ENCODE measurements around the gene TMEM150A. TPM values are rescaled to one million over a fixed set of nuclear protein-coding genes. Genes with fewer than 3 reads are reported as not detected.
"Not testable (repeated sequence)": the region's sequence is repeated elsewhere in the genome, so short reads cannot be mapped to it uniquely, and the experiment has no call there.

Gene TMEM150A
- total RNA-seq, 1 donor from 2014 or later = 7.0 TPM

GRCh38 chr2:85631316-85631715, 28.8 kb upstream of the TMEM150A start:
- H3K36me3 Mint-ChIP-seq (ENCODE audit: low read depth) = peaks cover 55% of the 10 kb centered on the region
- intact Hi-C loops (cut with micrococcal nuclease) = no loop called here

DNA sequence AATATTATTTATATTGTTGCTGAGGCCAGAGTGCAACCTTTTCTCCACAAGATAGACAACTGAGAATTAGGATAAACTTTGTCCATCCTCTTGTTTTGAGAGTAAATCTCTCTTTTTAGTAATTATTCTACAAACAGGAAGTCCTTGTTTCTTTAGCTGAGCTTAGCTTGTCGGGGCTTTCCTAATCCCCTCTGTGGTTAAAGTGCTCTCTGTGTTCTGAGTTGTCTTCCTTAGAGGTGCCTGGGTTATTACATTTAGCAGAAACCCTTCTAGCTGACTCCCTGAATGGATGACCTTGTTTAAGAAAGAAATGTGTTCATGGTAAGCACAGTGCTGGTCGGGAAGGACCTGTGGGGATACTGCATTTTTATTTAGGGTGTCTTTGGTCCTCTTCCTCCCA, 26.2 kb upstream of the TMEM150A start:
- peak overlapping the region; percentile 33 for H3K4me3 Mint-ChIP-seq
- DNase-seq (ENCODE audit: low spot score) = no peak

More at GRCh38 chr2:85631316-85631715, 28.8 kb upstream of the TMEM150A start:
- DNase-seq (ENCODE audit: low spot score) = no peak
- H3K4me1 Mint-ChIP-seq (ENCODE audit: low read depth) = peaks cover 25% of the 10 kb centered on the region
- H3K4me3 Mint-ChIP-seq = no peak overlapping the region
- no peak overlapping the region for H3K27ac Mint-ChIP-seq
- H3K9me3 Mint-ChIP-seq = no peaks in the 10 kb centered on the region
- H3K27me3 Mint-ChIP-seq (ENCODE audit: insufficient read depth) = no peaks in the 10 kb centered on the region

GRCh38 chr2:85623991-85624390, 21.5 kb upstream of the TMEM150A start:
- H3K27me3 Mint-ChIP-seq (ENCODE audit: insufficient read depth) = no peaks in the 10 kb centered on the region
- H3K36me3 Mint-ChIP-seq (ENCODE audit: low read depth) = peaks cover 47% of the 10 kb centered on the region
- no peak overlapping the region for H3K27ac Mint-ChIP-seq
- DNase-seq (ENCODE audit: low spot score) = no peak
- H3K4me3 Mint-ChIP-seq = no peak overlapping the region
- peaks cover 18% of the 10 kb centered on the region for H3K4me1 Mint-ChIP-seq (ENCODE audit: low read depth)
- no peaks in the 10 kb centered on the region for H3K9me3 Mint-ChIP-seq
- intact Hi-C loops (cut with micrococcal nuclease) = no loop called here

More for the DNA sequence above, 26.2 kb upstream of the TMEM150A start:
- intact Hi-C loops (cut with micrococcal nuclease) = no loop called here
- peaks cover 55% of the 10 kb centered on the region for H3K36me3 Mint-ChIP-seq (ENCODE audit: low read depth)
- no peaks in the 10 kb centered on the region for H3K9me3 Mint-ChIP-seq
- H3K27ac Mint-ChIP-seq = peak overlapping the region; percentile 79
- H3K4me1 Mint-ChIP-seq (ENCODE audit: low read depth) = peaks cover 25% of the 10 kb centered on the region
- no peaks in the 10 kb centered on the region for H3K27me3 Mint-ChIP-seq (ENCODE audit: insufficient read depth)

DNA sequence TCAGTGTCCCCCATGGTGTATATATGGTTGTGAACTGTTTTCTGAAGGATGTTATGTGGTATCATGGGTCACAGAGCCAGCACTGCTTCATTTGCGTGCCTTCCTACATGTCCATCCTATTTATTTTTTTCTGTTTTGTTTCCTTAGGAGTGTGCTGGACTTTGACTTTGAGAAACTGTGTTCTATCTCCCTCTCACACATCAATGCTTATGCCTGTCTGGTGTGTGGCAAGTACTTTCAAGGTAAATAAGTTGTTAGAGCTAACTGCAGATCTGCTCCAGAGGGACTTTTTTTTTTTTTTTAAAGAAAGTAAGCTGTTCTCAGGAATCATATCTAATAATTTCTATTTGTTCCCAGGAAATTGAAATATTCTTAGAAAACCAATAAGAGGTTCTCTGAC, 18.8 kb upstream of the TMEM150A start:
- Mint-ChIP-seq H3K27me3 (ENCODE audit: insufficient read depth) (no peaks in the 10 kb centered on the region), H3K9me3 (no peaks in the 10 kb centered on the region), H3K4me1 (ENCODE audit: low read depth) (peaks cover 14% of the 10 kb centered on the region), H3K27ac (no peak overlapping the region), H3K4me3 (no peak overlapping the region), H3K36me3 (ENCODE audit: low read depth) (peaks cover 43% of the 10 kb centered on the region)
- DNase-seq (ENCODE audit: low spot score) = no peak
- intact Hi-C loops (cut with micrococcal nuclease) = no loop called here

- Mint-ChIP-seq H3K9me3 (no peaks in the 10 kb centered on the region), H3K36me3 (ENCODE audit: low read depth) (peaks cover 34% of the 10 kb centered on the region), H3K4me1 (ENCODE audit: low read depth) (peaks cover 14% of the 10 kb centered on the region), H3K4me3 (no peak overlapping the region), H3K27me3 (ENCODE audit: insufficient read depth) (no peaks in the 10 kb centered on the region), H3K27ac (no peak overlapping the region)
- intact Hi-C loops (cut with micrococcal nuclease) = loop anchor here (5.0 to 10.0 kb wide), 2 partner anchors 578 to 825 kb away; partner anchors contain the start of genes IMMT, KDM3A and MRPL35
- no peak for DNase-seq (ENCODE audit: low spot score)
Measured at GRCh38 chr2:85619617-85620016, 17.1 kb upstream of the TMEM150A start.

- Mint-ChIP-seq H3K36me3 (ENCODE audit: low read depth) (peaks cover 20% of the 10 kb centered on the region), H3K4me1 (ENCODE audit: low read depth) (peaks cover 14% of the 10 kb centered on the region), H3K27ac (peak overlapping the region; percentile 40), H3K4me3 (peak overlapping the region; percentile 96)
- not testable (repeated sequence) for DNase-seq (ENCODE audit: low spot score); H3K27me3 Mint-ChIP-seq (ENCODE audit: insufficient read depth); H3K9me3 Mint-ChIP-seq
- intact Hi-C loops (cut with micrococcal nuclease) = loop anchor here (2.0 to 10.0 kb wide), 5 partner anchors 57 to 827 kb away; partner anchors contain the start of genes GGCX, IMMT, KDM3A and MAT2A
Measured at GRCh38 chr2:85617723-85618122, 15.2 kb upstream of the TMEM150A start.

DNA sequence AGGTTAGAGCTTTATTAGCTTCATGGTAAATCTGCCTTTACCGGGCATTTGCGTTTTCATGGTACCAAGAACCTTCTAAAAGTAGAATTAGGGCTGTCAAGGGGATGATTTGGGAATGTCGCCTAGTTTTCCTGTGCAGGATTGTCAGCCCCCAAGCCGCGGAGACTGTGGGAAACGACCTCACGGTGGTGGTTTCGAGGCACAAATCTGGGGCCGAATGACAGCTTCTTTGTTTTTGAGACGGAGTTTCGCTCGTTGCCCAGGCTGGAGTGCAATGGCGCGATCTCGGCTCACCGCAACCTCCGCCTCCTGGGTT, 12.9 kb upstream of the TMEM150A start:
- DNase-seq (ENCODE audit: low spot score) = no peak
- no peaks in the 10 kb centered on the region for H3K9me3 Mint-ChIP-seq
- peaks cover 17% of the 10 kb centered on the region for H3K4me1 Mint-ChIP-seq (ENCODE audit: low read depth)
- no peaks in the 10 kb centered on the region for H3K27me3 Mint-ChIP-seq (ENCODE audit: insufficient read depth)
- peak overlapping the region; percentile 96 for H3K4me3 Mint-ChIP-seq
- peaks cover 15% of the 10 kb centered on the region for H3K36me3 Mint-ChIP-seq (ENCODE audit: low read depth)
- intact Hi-C loops (cut with micrococcal nuclease) = loop anchor here (5.0 to 10.0 kb wide), 2 partner anchors 582 to 829 kb away; partner anchors contain the start of genes IMMT, KDM3A and MRPL35
- H3K27ac Mint-ChIP-seq = no peak overlapping the region

GRCh38 chr2:85614757-85615156, 12.3 kb upstream of the TMEM150A start:
- DNase-seq (ENCODE audit: low spot score); H3K27me3 Mint-ChIP-seq (ENCODE audit: insufficient read depth); H3K9me3 Mint-ChIP-seq: not testable (repeated sequence)
- H3K4me3 Mint-ChIP-seq = peak overlapping the region; percentile 96
- peaks cover 18% of the 10 kb centered on the region for H3K36me3 Mint-ChIP-seq (ENCODE audit: low read depth)
- H3K27ac Mint-ChIP-seq = peak overlapping the region; percentile 48
- peaks cover 21% of the 10 kb centered on the region for H3K4me1 Mint-ChIP-seq (ENCODE audit: low read depth)
- intact Hi-C loops (cut with micrococcal nuclease) = loop anchor here (5.0 to 10.0 kb wide), 2 partner anchors 583 to 830 kb away; partner anchors contain the start of genes IMMT, KDM3A and MRPL35

GRCh38 chr2:85613717-85614515, 11.4 kb upstream of the TMEM150A start:
- H3K9me3 Mint-ChIP-seq = no peaks in the 10 kb centered on the region
- intact Hi-C loops (cut with micrococcal nuclease) = loop anchor here (10.0 kb wide), 1 partner anchor 831 kb away; the partner anchor contains the start of gene KDM3A
- no peak for DNase-seq (ENCODE audit: low spot score)
- H3K27me3 Mint-ChIP-seq (ENCODE audit: insufficient read depth) = no peaks in the 10 kb centered on the region
- peaks cover 16% of the 10 kb centered on the region for H3K4me1 Mint-ChIP-seq (ENCODE audit: low read depth)
- no peak overlapping the region for H3K27ac Mint-ChIP-seq
- H3K36me3 Mint-ChIP-seq (ENCODE audit: low read depth) = peaks cover 14% of the 10 kb centered on the region
- peak overlapping the region; percentile 25 for H3K4me3 Mint-ChIP-seq

DNA sequence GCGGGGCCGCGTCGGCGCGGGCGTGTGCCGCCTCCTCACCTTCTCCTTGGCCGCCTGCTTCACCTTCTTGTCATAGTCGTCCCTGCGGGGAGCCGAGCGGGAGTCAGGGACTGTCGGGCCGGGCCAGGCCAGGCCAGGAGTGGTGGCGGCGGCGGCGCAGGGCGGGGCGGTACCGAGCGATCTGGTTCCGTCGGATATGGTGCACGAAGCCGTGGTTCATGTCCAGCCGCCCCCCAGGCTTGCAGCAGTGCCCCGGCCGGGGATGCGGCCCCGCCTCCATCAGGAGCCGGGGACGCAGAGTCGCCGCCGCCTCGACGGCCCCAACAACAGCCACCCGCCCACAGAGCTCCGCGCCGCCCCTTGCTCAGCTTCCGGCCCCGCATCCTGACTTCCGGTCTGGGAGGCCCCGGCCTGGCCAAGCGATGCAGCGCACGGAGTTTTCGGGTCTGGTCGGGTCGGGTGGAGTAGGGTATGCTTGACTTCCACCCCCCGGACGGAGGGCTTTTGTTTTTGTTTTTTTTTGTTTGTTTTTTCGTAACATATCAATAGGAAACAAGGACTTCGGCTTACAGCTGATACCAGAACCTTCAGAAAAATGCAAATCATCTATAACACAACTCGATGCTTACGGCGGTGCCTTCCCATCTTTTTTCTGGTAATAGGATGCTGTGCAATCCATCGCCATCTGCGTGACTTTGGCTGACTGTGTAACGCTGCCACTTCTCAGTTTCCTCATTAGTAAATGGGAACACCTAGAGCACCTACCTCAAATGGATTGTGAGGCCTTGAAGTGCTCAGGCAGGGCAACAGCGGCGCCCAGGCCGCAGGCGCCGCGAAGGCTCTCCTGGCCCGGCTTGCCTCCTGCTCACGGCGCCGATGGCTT, 9.4 kb upstream of the TMEM150A start, which contains the start of gene C2orf68:
C2orf68 (minus strand) TSS at position 362 of the 883 bp plus-strand sequence; CDS start at position 280, 82 bp downstream.
- Mint-ChIP-seq H3K27me3 (ENCODE audit: insufficient read depth) (no peaks in the 10 kb centered on the region), H3K27ac (peak within 1 kb of the TSS; percentile 89), H3K4me1 (ENCODE audit: low read depth) (peaks cover 12% of the 10 kb centered on the region), H3K9me3 (no peaks in the 10 kb centered on the region), H3K4me3 (peak within 1 kb of the TSS; percentile 98), H3K36me3 (ENCODE audit: low read depth) (peaks cover 19% of the 10 kb centered on the region)
- DNase-seq (ENCODE audit: low spot score) = peak; percentile 86
- intact Hi-C loops (cut with micrococcal nuclease) = loop anchor here (1.0 to 10.0 kb wide), 4 partner anchors 10 to 833 kb away; partner anchors contain the start of genes KDM3A, POLR1A, RNF181 and TMEM150A

- Mint-ChIP-seq H3K27me3 (ENCODE audit: insufficient read depth) (no peaks in the 10 kb centered on the region), H3K4me3 (peak overlapping the region; percentile 98), H3K36me3 (ENCODE audit: low read depth) (peaks cover 22% of the 10 kb centered on the region), H3K4me1 (ENCODE audit: low read depth) (peaks cover 12% of the 10 kb centered on the region), H3K27ac (peak overlapping the region; percentile 89), H3K9me3 (no peaks in the 10 kb centered on the region)
- DNase-seq (ENCODE audit: low spot score) = no peak
- intact Hi-C loops (cut with micrococcal nuclease) = loop anchor here (1.0 to 10.0 kb wide), 2 partner anchors 9 to 834 kb away; partner anchors contain the start of genes KDM3A and TMEM150A
Measured at GRCh38 chr2:85611217-85611704, 8.8 kb upstream of the TMEM150A start.

Measured in activated T-helper 1 cell treated with anti-CD3 and anti-CD28 coated beads, Interleukin-12 subunit alpha, Interleukin-12 subunit beta, Interleukin-2, Interleukin-4 antibody, amounts not matched to agents 30 ng/mL and 10 ng/mL and 1 ng/mL, durations not matched to agents 14 hours and 24 hours and 36 hours (primary cell).